GM21526 (cell line): Measurements from ENCODE around the gene TRMU.

Experiments used
- ATAC-seq: cut with Tn5 transposase; IDR thresholded peaks from one replicate; pipeline ENCODE4 v1.9.1; 2021; ENCODE audit warnings: moderate library complexity; ENCODE audit not compliant: unreplicated experiment, low FRiP score

The TRMU gene

DNA sequence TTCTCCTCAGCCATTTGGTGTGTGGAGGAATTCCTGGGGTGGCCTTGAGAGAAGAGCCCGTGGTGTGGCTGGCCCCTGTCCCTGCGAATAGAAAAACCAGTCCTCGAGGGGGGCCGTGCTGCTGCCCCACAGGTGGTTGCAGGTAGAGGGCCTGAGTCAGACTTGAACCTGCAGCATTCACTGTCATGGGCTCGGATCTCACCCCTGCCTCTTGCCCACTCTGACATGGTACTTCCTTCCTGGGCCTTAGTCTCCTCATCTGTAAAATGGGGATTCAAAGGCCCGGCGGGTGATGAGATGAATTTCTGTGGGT, 19.4 kb downstream of the TRMU start:
- no peak for ATAC-seq

DNA sequence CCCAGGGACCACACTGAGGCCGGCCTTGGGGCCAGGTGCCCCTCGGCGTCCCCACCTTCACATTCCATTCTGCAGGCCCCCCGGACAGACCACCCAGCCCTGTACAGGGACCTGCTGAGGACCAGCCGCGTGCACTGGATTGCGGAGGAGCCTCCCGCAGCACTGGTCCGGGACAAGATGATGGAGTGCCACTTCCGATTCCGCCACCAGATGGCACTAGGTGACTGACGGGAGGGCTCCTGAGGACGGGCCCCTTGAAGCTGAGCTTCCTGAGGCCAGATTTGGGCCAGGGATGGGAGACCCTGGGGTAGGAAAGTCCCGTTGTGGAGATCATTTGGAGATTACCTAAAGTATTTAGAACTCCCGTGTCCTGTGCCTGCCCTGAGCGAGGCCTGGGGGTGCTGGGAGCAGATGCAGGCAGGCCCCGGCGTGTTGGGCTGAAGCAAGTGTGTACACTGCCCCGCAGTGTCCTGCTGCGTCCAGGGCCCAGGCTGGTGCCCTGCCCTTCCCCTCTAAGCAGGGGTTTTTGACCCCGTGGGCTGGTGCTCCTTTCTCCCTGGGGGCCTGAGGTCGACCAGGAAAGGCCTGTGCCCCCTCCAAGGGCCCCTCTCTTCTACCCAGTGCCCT, 20.0 kb downstream of the TRMU start:
- no peak for ATAC-seq

DNA sequence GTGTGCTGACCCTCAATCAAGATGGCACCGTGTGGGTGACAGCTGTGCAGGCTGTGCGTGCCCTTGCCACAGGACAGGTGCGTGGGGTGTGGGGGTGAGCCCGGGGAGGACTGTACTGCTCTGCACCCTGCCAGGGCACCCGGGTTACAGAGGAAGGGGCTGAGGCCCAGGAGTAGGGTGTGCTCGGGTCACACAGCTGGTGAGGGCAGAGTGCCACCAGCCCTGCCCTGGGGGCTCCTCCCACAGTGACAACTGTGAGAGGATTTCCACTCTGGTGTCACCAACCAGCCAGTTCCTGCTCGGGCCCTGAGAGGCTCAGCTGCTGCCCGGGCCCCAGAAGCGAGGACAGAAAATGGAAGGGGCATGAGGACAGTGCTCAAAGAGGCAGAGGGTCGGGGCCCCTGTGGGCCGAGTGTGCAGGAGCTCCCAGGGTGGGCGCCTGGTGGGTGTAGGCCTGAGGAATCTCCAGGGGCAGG, 20.5 kb downstream of the TRMU start:
- no peak for ATAC-seq

DNA sequence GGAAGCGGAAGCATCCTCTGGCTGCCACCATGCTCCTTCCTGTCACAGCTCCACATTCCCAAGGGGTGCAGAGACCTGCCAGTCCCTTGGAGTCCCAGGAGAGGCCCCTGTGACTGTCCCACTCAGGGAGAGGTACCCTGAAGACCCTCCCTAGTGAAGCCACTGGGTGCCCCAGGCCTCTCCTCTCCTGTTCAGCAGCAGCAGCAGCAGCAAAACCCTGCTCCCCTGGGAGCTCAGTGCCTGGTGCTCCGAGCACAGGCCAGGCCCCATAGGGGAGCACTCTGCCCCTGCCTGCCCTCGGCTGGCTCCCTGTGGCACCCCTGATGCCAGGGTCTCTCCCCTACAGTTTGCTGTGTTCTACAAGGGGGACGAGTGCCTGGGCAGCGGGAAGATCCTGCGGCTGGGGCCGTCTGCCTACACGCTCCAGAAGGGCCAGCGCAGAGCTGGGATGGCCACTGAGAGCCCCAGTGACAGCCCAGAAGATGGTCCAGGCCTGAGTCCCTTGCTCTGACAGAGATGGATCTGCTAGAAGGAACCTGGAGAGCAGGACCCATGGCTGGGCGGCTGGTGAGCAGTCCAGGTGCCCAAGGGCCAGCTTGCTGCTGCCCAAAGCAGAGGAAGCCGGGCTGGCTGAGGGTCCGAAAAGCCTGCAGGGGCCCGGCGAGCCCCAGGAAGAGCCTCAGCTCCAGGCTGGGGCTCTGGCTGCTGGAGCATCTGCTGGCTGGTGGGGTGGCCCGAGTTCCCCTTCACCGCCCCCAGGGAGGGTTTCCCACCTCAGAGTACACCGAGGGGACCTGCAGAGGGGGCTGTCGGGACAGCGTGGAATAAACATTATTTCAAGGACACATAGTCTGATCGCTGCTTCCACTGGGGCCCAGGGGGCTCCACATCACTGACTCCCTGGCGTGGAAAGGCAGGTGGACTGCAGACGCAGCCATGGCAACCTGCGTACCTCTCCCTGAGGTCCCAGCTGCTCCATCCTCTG, 21.3 kb downstream of the TRMU start:
- no peak for ATAC-seq

DNA sequence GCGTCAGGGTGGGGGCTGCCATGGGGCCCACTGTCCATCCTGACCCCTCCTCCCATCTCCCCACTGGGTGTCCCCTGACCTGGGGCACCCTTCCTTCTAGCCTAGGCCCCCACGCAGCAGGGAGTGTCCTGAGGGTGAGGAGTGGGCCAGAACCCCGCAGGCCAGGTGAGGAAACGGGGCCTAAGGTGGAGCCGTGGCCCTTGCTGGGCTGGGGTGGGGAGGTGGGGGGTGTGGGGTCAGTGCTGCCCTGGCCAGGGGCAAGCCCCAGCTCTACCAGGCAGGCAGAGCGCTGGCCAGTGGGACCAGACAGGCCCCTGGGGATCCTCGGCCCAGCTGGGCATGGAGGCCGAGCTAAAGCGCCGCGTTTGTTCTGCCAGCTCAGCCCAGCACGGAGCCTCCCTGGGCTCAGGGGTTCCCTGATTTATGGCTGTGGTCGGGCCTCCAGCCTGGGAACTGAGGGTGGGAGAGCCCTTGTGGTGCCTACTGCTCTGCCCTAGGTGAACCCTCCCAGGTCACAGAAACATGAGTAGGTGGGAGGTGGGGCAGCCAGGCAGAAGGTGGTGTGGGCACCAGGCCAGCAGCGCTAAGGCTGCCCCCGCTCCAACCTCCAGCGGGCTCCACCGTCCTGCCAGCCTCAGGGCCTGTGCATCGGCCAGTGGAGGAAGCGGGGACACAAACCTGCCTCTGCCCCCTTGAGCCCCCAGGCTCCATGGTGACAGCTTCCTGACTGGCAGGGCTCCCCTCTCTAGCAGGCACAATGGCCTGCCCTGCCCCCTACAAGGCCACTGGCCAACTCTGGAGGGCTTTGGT, 22.4 kb downstream of the TRMU start:
- ATAC-seq = no peak

DNA sequence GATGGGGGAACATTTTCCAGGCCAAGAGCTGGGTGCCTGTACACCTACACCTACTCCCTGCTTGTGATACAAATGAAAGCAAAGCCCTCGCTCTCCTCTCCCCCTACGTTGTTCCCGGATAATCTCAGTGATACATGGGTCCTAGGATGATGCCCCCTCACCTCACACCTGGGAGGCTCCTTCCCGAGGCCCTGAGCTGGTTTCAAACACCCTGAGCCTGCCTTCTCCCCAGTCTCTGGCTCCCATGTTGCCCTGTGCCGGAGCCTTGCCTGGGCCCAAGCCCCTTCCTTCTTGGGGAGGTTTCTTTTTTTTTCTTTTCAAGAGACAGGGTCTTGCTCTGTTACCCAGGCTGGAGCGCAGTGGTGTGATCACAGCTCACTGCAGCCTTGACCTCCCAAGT, 23.3 kb downstream of the TRMU start:
- no peak for ATAC-seq

DNA sequence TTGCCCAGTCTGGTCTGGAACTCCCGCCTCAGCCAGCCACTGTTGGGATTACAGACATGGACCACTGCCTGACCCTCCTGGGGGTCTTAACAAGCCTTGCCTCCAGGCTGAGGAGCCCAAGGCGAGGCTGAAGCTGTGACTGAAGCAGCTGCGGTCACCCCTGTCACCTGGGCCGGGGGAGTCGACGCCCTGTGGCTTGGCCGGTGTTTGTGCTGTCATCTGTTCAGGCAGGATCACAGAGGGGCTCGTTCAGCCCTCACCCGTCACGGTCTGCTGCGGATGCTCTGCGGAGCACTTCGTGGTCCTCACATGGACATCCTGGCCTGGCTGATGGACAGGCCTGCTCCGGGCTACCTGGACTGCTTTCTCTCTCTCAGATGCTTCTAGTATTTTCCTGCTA, 23.8 kb downstream of the TRMU start:
- no peak for ATAC-seq

DNA sequence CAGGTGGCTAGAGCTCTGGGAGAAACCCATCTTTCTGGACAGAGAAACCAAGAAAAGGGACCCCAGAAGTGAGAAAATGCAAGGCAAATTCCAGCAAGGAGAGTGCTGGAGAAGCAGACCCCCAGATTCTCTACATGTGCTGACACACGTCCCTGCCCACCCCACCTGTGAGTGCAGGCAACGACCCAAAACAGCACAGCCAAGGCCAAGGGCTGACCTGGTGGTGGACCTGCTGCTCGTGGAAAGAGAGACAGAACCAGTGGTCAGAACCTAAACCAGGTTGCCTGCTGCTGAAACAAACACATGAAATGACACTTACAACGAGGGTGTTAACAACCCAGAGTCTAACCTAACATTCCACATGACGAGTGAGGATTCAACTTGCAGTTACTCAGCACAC, 24.6 kb downstream of the TRMU start:
- no peak for ATAC-seq

DNA sequence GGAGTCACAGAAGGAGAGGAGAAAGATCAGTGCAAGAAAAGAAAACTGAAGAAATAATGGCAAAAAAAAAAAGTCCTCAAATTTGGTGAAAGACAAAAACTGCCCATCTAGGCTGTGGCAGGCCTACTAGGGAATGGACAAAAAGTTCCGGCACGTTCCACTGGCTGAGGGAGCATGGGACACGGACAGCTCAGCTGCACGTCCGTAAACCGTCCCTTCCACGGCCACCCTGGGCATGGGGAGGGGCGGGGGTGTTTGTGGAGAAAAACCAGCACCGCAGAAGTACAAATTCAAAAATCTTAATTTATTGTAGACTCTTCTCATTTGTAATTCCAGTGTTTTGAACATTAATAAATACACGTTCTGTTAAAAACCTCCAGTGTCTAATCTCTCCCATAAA, 25.4 kb downstream of the TRMU start:
- ATAC-seq = no peak

DNA sequence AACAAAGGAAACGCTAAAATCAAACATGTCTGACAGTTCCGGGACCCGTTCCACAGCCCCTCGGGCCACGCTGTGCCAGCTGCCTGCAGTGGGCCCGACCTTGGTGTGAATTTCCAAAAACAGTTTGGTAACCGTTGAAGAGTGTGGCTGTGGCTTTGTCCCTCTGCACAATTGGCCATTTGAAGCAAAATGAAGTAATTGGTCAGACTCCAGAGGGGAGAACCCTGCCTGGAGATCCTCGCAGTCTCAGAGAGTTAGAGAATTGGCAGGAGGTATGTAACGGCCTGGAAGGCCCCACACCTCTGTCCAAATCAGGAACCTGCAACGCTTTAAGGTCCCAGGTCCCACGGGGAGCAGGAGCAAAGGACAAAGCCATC, 26.3 kb downstream of the TRMU start:
- ATAC-seq = no peak

DNA sequence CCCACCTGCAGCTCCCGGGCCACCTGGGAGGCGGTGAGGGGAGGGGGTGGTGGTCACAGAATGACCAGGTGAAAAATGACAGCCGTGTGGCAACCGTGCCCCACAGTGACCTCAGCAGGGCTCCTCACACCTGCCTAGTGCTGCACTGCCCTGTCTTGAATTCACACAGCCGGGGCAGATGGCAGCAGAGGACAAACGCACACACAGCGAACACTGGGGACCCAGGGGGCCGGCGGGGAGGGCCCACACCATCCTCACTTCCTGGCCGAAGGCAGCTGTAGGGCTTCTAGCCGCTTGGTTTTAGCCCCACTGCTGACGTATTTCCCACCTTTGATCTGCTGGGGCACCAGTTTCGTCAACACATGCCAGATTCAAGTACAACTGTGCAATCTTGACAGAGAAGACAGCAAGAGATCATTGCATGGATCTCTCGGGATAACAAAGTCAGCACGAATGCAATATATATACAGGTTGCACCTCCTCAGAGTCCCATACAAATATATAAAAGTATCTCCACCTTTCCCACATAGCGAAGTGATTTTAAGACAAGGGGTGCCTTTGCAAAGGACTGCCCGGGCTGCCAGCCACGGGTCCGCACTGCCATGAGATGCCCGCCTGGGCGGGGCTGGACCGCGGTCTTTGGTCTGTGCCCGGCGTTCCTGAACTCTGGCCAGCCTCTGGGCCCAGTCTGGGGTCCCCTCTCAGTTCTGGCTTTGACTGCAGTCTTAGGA, 26.9 kb downstream of the TRMU start:
- no peak for ATAC-seq

DNA sequence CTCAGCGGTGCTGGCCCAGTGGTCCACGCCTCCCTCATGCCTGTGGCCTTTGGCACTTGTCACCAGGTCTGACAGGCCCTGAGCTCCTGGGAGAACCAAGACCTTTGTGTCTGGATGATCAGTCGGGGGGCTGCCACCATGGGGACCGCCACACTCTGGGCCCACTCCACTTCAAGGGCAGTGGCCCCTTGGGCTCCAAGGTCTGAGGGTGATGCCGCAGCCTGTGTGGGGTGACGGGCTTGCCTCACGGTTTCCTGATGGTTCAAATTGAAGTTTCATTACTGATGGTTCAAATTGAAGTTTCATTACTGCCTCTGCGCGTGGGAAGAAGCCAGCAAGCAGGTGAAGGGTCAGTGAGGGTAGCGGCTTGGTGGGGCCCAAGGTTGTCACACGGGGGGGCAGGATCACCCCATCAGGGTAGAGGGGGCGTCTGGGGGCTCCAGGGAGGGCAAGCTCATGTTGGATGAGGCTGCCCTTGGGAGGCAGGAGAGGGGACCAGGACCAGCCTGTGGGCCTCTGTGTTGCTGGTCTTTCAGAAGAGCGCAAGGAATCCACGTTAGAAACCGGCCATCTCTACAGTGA, 27.5 kb downstream of the TRMU start:
- no peak for ATAC-seq

DNA sequence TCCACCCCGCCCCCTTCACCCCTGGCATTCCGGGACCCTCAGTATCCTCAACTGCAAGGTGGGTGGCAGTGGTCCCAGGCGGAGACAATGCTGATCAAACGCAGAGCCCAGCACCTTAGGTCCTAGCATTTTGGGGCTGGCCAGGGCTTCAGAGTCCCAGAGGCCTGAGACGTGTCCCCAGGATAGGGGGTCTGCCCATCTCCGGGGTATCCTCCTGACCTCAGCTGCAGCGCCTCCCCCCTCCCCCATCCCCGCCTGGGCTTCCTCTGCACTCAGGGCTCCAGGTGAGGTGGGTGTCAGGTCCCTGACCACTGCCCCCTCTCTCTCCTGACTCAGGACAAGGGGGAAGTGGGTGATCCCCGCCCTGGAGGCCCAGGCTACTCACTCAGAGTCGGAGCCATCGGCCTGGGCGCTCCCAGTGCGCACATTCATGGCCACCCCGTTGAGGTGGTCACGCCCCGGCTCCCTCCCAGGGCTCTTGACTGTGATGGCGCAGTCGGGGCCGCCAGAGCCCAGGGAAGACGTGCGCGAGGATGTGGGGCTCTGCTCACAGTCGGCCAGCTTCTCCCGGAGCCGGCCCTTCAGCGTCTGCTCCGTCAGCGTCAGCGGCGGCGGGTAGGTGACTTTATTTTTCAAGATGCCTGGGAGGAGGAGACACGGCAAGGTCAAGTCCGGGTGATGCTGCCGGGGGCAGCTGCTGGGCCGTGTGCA, 28.3 kb downstream of the TRMU start:
- no peak for ATAC-seq

DNA sequence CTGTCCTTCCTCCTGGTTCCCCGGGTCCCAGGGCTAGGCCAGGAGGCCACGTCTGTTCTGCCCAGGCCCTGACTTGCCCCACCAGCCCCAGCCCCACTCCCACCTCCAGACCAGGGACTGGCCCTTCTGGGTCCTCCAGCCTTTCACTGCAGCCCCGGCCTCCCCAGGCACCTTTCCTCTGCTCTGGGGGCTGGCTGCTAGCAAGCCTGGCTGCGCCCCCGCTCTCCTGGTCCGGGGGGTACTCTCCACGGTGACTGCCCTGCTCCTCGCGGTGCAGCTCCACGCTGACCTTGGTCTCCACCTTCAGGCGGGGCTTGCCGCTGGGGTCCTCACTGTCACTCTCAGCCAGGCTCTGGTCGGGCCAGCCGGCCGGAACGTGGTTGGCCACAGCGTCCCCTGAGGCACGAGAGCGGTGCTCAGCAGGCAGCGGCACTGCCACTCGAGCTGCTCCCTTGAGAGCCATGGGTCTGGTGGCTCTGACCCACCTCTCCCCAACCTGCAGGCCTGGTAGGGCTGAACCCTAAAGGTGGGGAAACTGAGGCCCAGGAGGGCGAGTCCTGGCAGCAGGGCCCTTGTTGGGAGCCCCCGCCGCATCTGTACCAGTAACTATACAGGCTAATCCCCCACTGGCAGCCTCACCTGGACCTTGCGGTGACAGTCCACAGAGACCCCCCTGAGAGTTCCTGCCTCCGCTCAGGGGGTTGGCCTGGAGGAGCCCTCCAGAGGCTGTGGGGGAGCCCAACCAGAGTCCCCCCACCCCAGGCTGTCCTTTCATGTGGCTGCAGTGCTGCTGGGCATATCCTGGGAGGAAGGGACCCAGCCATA, 29.0 kb downstream of the TRMU start:
- ATAC-seq = no peak

DNA sequence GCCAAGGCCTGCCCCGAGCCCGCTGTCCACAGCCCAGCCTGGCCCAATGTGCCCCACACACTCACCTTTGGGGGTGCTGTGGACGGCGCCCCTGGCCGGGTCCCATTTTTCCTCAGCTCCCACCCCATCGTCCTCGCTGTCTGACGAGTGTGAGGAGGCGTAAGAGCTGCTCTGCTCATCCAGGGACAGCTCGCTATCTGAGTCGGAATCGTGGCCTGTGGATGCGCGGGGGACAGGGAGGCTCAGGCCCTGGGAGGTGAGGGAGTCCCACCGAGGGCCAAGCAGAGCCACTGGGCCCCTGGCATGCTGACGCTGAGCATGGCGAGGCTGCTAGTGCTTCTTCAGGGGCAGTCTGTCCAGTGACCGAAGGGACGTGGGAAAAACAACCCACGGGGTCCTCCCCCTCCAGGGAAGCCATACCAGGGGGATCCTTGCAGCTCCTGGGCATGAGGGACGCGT, 29.7 kb downstream of the TRMU start:
- ATAC-seq = no peak

DNA sequence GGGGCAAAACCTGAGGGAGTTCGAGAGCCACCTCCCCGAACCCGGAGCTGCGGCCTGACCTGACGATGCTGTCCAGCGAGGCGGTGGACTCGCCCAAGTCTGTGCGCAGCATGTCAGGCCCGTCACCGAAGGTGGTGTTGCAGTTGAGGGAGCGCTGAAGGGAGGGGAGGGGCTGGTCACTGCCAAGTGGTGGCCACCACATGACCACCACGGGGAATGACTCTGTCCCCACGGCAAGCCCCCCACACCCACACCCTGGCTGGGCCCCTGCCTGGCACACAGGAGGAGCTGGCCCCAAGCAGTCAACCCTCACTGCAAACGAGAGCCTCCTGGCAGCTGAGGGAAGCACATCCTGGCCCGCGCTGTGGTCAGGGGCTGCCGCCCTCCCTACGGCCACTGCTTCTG, 30.8 kb downstream of the TRMU start:
- ATAC-seq = no peak

DNA sequence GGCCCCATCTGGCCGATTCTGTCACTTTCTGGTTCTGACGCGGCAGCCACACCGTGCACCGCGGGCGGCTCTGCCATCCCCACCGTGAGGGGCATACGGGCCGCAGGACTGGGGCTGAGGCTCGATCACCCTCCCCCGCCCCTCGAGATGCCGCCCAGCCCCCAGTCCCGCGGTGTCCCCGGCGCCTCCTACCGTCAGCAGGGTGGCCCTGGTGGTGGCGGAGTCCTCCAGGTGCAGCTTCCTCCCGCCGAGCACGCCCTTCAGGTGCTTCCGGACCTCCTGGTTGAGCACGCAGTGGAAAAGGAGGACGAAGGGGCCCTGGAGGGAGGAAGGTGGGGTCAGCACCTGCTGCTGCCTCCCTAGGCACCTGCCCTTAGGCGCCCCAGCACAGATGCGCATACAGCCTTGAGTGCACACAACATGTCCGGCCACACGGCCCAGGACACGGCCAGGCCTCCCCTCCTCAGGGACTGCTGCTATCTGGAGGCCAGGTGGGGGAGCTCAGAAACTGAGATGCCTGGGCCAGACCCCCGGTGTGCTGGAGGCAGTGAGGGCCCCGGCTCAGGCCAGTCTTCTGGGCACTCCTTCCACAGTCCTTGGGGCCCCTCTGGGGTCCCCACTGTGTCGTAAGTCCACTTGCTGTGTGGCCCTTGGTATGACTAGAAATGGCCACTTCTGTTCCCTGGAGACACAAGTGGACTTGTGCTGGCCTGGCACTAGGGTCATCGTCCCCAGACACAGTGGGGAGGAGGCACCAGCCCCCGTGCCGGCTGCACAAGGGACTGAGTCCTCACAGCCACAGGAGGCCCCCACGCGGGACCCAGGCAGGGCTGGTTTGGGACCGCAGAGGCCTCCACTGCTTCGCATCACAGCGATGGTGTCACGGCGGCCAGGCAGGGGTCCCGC, 31.5 kb downstream of the TRMU start:
- no peak for ATAC-seq
